H1 (cell line): ENCODE measurements around the gene HMCN2. TPM values are rescaled to one million over a fixed set of nuclear protein-coding genes. Genes with fewer than 3 reads are reported as not detected.

Experiments used
- CTCF ChIA-PET: fragments of 300-600 bp; sonication (Branson Sonifier 250); formaldehyde crosslinking; loops from one replicate; lab custom pipeline; 2021; ENCODE audit not compliant: partially characterized antibody; lab: Charles Lee
- POLR2A ChIA-PET: fragments of 300-600 bp; sonication (Branson Sonifier 250); formaldehyde crosslinking; loops from one replicate; lab custom pipeline; 2021; ENCODE audit warnings: inconsistent platforms; ENCODE audit not compliant: partially characterized antibody; lab: Charles Lee
- DNase-seq, 2 experiments: peaks; one replicate each; pipeline versions ENCODE4 v3.0.0 to v3.0.0-alpha.2; 2010 to 2022; ENCODE audit warnings: low spot score in 2 of 2, low read depth in 1 of 2, mixed read lengths in 1 of 2
- FAIRE-seq: peaks from 2 replicates; lab custom pipeline; 2011; peaks lifted over from hg19 to GRCh38; lab: Jason Lieb, UNC
- H2AFZ ChIP-seq: 2 replicates; pipeline ENCODE4 v1.8.1; 2012; ENCODE audit warnings: low read length, inconsistent platforms
- H2AK5ac ChIP-seq: 2 replicates; pipeline ENCODE4 v1.6.1; 2013; ENCODE audit warnings: low read depth, low read length
- H2BK120ac ChIP-seq: replicated peaks from 2 replicates; pipeline ENCODE3; 2013; ENCODE audit warnings: low read depth, low read length, inconsistent platforms
- H2BK12ac ChIP-seq: 2 replicates; pipeline ENCODE4 v1.6.1; 2013; ENCODE audit warnings: low read depth, low read length
- H2BK15ac ChIP-seq: 2 replicates; pipeline ENCODE4 v1.6.1; 2013; ENCODE audit warnings: low read length
- H2BK20ac ChIP-seq: 2 replicates; pipeline ENCODE4 v1.6.1; 2013; ENCODE audit warnings: low read length
- H2BK5ac ChIP-seq: 2 replicates; pipeline ENCODE4 v1.6.1; 2013; ENCODE audit warnings: low read depth, low read length
- H3K14ac ChIP-seq: 2 replicates; pipeline ENCODE4 v1.6.1; 2013; ENCODE audit warnings: inconsistent platforms; ENCODE audit not compliant: insufficient read length
- H3K18ac ChIP-seq: 2 replicates; pipeline ENCODE4 v1.6.1; 2013; ENCODE audit warnings: low read length; ENCODE audit errors: extremely low read depth
- H3K23ac ChIP-seq: 2 replicates; pipeline ENCODE4 v1.6.1; 2013; ENCODE audit warnings: inconsistent platforms; ENCODE audit not compliant: insufficient read length
- H3K23me2 ChIP-seq: 2 replicates; pipeline ENCODE4 v1.6.1; 2013; ENCODE audit warnings: low read depth, low read length
- H3K27ac ChIP-seq: 2 replicates; pipeline ENCODE4 v1.6.1; 2011; ENCODE audit warnings: low read depth, low read length, inconsistent platforms
- H3K27me3 ChIP-seq, 4 experiments: replicated peaks in 1 of 4; 1 replicate in 1 of 4; 2 replicates in 3 of 4; pipeline versions ENCODE4 v1.6.1 to v1.8.1; 2011 to 2013; ENCODE audit warnings: low read length in 3 of 4, mild to moderate bottlenecking in 3 of 4, inconsistent platforms in 2 of 4, mixed read lengths in 2 of 4, moderate library complexity in 1 of 4; ENCODE audit not compliant: control insufficient read depth in 3 of 4, insufficient read depth in 3 of 4; ENCODE audit errors: extremely low read depth in 1 of 4
- H3K36me3 ChIP-seq, 4 experiments: 2 replicates each; pipeline versions ENCODE4 v1.6.1 to v1.8.1; 2011 to 2013; ENCODE audit warnings: mild to moderate bottlenecking in 4 of 4, low read length in 3 of 4, moderate library complexity in 2 of 4, control low read depth in 1 of 4, inconsistent platforms in 1 of 4; ENCODE audit not compliant: insufficient read depth in 4 of 4, control insufficient read depth in 2 of 4
- H3K4ac ChIP-seq: replicated peaks from 2 replicates; pipeline ENCODE3; 2013; ENCODE audit warnings: low read length, low read depth, mixed read lengths, inconsistent platforms; ENCODE audit not compliant: insufficient read length
- H3K4me1 ChIP-seq, 4 experiments: replicated peaks in 1 of 4; 1 replicate in 1 of 4; 2 replicates in 3 of 4; pipeline versions ENCODE4 v1.6.1 to v1.8.1; 2011 to 2013; ENCODE audit warnings: low read length in 3 of 4, inconsistent platforms in 2 of 4, mixed read lengths in 1 of 4; ENCODE audit not compliant: insufficient read depth in 4 of 4, control insufficient read depth in 3 of 4
- H3K4me2 ChIP-seq, 2 experiments: 2 replicates each; pipeline versions ENCODE4 v1.6.1 to v1.8.1; 2011 to 2013; ENCODE audit warnings: low read depth in 2 of 2, low read length in 2 of 2, control low read depth in 1 of 2, inconsistent platforms in 1 of 2, mild to moderate bottlenecking in 1 of 2; ENCODE audit not compliant: insufficient read depth in 1 of 2
- H3K4me3 ChIP-seq, 4 experiments: fragments of 200-600, 300-600 bp in 1 of 4; sonication (generic), shearing (Covaris generic), sonication (Bioruptor Twin) in 1 of 4; 2 replicates each; pipeline versions ENCODE4 v1.5.1 to v1.8.1; 2011 to 2016; ENCODE audit warnings: low read length in 4 of 4, low read depth in 3 of 4, control low read depth in 2 of 4, inconsistent platforms in 2 of 4, mild to moderate bottlenecking in 2 of 4, mixed read lengths in 1 of 4, moderate library complexity in 1 of 4; ENCODE audit not compliant: insufficient read depth in 2 of 4; ENCODE audit errors: extremely low read depth in 1 of 4
- H3K56ac ChIP-seq: replicated peaks from 2 replicates; pipeline ENCODE3; 2013; ENCODE audit warnings: low read depth, mild to moderate bottlenecking, mixed read lengths, low read length, inconsistent platforms; ENCODE audit not compliant: insufficient read length
- H3K79me1 ChIP-seq: 2 replicates; pipeline ENCODE4 v1.6.1; 2013; ENCODE audit warnings: low read depth, low read length, control low read depth
- H3K79me2 ChIP-seq, 2 experiments: 2 replicates each; pipeline versions ENCODE4 v1.6.1 to v1.8.1; 2012 to 2013; ENCODE audit warnings: low read length in 2 of 2, mild to moderate bottlenecking in 2 of 2, inconsistent platforms in 1 of 2; ENCODE audit not compliant: insufficient read depth in 2 of 2, control insufficient read depth in 1 of 2
- H3K9ac ChIP-seq, 4 experiments: replicated peaks in 1 of 4; 1 replicate in 1 of 4; 2 replicates in 3 of 4; pipeline versions ENCODE4 v1.6.1 to v1.8.1; 2011 to 2013; ENCODE audit warnings: low read depth in 3 of 4, low read length in 3 of 4, control low read depth in 2 of 4, mild to moderate bottlenecking in 2 of 4, moderate library complexity in 2 of 4, inconsistent platforms in 1 of 4; ENCODE audit errors: extremely low read depth in 1 of 4
- H3K9me3 ChIP-seq, 2 experiments: 2 replicates each; pipeline versions ENCODE4 v1.6.1 to v1.8.1; 2012 to 2013; ENCODE audit warnings: mild to moderate bottlenecking in 2 of 2, moderate library complexity in 2 of 2, control low read depth in 1 of 2, inconsistent platforms in 1 of 2, low read depth in 1 of 2, low read length in 1 of 2, mixed read lengths in 1 of 2; ENCODE audit not compliant: insufficient read depth in 2 of 2
- H4K20me1 ChIP-seq, 2 experiments: replicated peaks in 1 of 2; 2 replicates each; pipeline versions ENCODE3 to v1.8.1; 2011 to 2013; ENCODE audit warnings: inconsistent platforms in 2 of 2, low read length in 2 of 2, mild to moderate bottlenecking in 1 of 2; ENCODE audit not compliant: insufficient read depth in 2 of 2, control insufficient read depth in 1 of 2
- H4K5ac ChIP-seq: 2 replicates; pipeline ENCODE4 v1.6.1; 2013; ENCODE audit warnings: low read length, low read depth, mixed read lengths, inconsistent platforms; ENCODE audit not compliant: insufficient read length
- H4K8ac ChIP-seq: 2 replicates; pipeline ENCODE4 v1.8.0; 2013; ENCODE audit warnings: mild to moderate bottlenecking, moderate library complexity, low read length, inconsistent platforms; ENCODE audit not compliant: insufficient read depth; ENCODE audit errors: extremely low read depth
- H4K91ac ChIP-seq: replicated peaks from 2 replicates; pipeline ENCODE3; 2013; ENCODE audit warnings: low read length, mixed read lengths, inconsistent platforms; ENCODE audit not compliant: insufficient read length
- WGBS, 2 experiments: shearing (Covaris generic) in 1 of 2; methylation state at CpG; one replicate each; pipeline versions ENCODE4 v1.1.6 to v1.1.7; 2013 to 2015; ENCODE audit warnings: low lambda C conversion rate in 2 of 2, mixed read lengths in 2 of 2, inconsistent platforms in 1 of 2, low coverage in 1 of 2, missing lambda C conversion rate in 1 of 2; ENCODE audit not compliant: insufficient replicate concordance in 2 of 2, insufficient coverage in 1 of 2, insufficient read length in 1 of 2; ENCODE audit errors: extremely low coverage in 1 of 2, missing lambda C conversion rate in 1 of 2; 5-methylcytosine and 5-hydroxymethylcytosine counted together
- polyA plus RNA-seq, 7 experiments: library from polyadenylated mRNA; depleted of rRNA in 3 of 7; stranded (reverse) in 5 of 7; unstranded in 2 of 7; fragments of >200 nt in 5 of 7; fragments of 200-250 nt in 2 of 7; gene quantifications; 1 replicate in 5 of 7; 2 replicates in 1 of 7; 4 replicates in 1 of 7; pipeline versions ENCODE4 v1.2.1 to v1.2.3, GENCODE V29; 2011 to 2013; ENCODE audit warnings: missing spikeins in 2 of 7, mixed read lengths in 2 of 7
- total RNA-seq: library from RNA; stranded (reverse); fragmentation: NEBNext Ultra II Directional; extraction: Animal tissue kit (Norgen Biotek cat#: 25700); gene quantifications from 2 replicates; pipeline ENCODE4 v1.2.1, GENCODE V29; 2021

Gene HMCN2
- total and polyA plus RNA-seq, 2 of the 8 experiments (the other 6 are each of a cell fraction or from before 2014, with no cell fraction given) = 5.0 to 9.1 TPM

- H3K4me3 ChIP-seq = no peak overlapping the region
- ChIA-PET CTCF (interaction anchor here (0.6 to 1.6 kb wide), 9 partner anchors 8 to 177 kb away, joined by 3 to 6 read pairs (median 5); no protein-coding TSS in a partner anchor), POLR2A (interaction anchor here (1.0 to 1.3 kb wide), 2 partner anchors 14 to 19 kb away, joined by 3 read pairs; no protein-coding TSS in a partner anchor)
Measured at GRCh38 chr9:130284690-130285089, 19.1 kb downstream of the HMCN2 start.

More at GRCh38 chr9:130284690-130285089, 19.1 kb downstream of the HMCN2 start:
- Histone ChIP-seq H2BK120ac (no peak overlapping the region), H2BK20ac (no peak overlapping the region), H3K79me1 (no peaks in the 10 kb centered on the region), H3K79me2 (no peaks in the 10 kb centered on the region), H4K20me1 (no peaks in the 10 kb centered on the region), H2AK5ac (no peak overlapping the region), H2AFZ (no peak overlapping the region), H3K4ac (no peak overlapping the region), H4K8ac (no peak overlapping the region), H3K9me3 (no peaks in the 10 kb centered on the region), H3K9ac (no peak overlapping the region), H3K23ac (no peak overlapping the region), H2BK15ac (no peak overlapping the region), H3K23me2 (no peaks in the 10 kb centered on the region), H2BK5ac (no peak overlapping the region), H3K56ac (no peak overlapping the region), H2BK12ac (no peak overlapping the region), H3K14ac (no peak overlapping the region), H3K18ac (no peak overlapping the region), H4K91ac (no peak overlapping the region), H3K27ac (no peak overlapping the region), H3K27me3 (no peaks in the 10 kb centered on the region), H4K5ac (no peak overlapping the region), H3K4me2 (no peak overlapping the region), H3K36me3 (0 out of 8 replicates have a peak, but pooled peaks cover 0 to 3% (median 0%) of the 10 kb centered on the region in 4 experiments), H3K4me1 (peaks cover 0 to 15% (median 8%) of the 10 kb centered on the region in 4 experiments; a peak in 5 of 7 replicates)
- WGBS, 2 experiments = 92% methylated on average over 7 of the region's 7 CpGs; no CpG with 5 or more reads in 1 of the 2 experiments
- FAIRE-seq = no peak
- DNase-seq = no peak
